IMR-90 (cell line): Measurements from ENCODE around the gene PXK.

Experiments
- CEBPB ChIP-seq: IDR thresholded peaks from 2 replicates; pipeline ENCODE4 v1.6.1; 2012; ENCODE audit warnings: low read depth, low read length, improper control_type of control experiment
- CTCF ChIP-seq: conservative IDR thresholded peaks from 2 replicates; pipeline ENCODE4 v1.5.1; 2012; ENCODE audit warnings: mild to moderate bottlenecking, low read depth, low read length, improper control_type of control experiment
- FOS ChIP-seq: fragments of 150-350 bp; IDR thresholded peaks from 2 replicates; pipeline ENCODE4 v1.6.1; 2016; ENCODE audit warnings: low read depth, low read length
- MAZ ChIP-seq: IDR thresholded peaks from 2 replicates; pipeline ENCODE4 v1.6.1; 2012; ENCODE audit warnings: low read depth, mild to moderate bottlenecking, low read length, improper control_type of control experiment, moderate library complexity, borderline replicate concordance
- POLR2A ChIP-seq: IDR thresholded peaks from 2 replicates; pipeline ENCODE4 v1.6.1; 2012; ENCODE audit warnings: mild to moderate bottlenecking, low read depth, low read length
- RAD21 ChIP-seq: IDR thresholded peaks from 2 replicates; pipeline ENCODE4 v1.6.1; 2012; ENCODE audit warnings: low read length, improper control_type of control experiment
- RCOR1 ChIP-seq: IDR thresholded peaks from 2 replicates; pipeline ENCODE4 v1.6.1; 2012; ENCODE audit warnings: mild to moderate bottlenecking, low read length, improper control_type of control experiment; ENCODE audit not compliant: insufficient replicate concordance
- RFX5 ChIP-seq: IDR thresholded peaks from 2 replicates; pipeline ENCODE4 v1.8.0; 2012; ENCODE audit warnings: low read depth, mild to moderate bottlenecking, low read length, moderate library complexity

- no peak for TF ChIP-seq POLR2A
- TF ChIP-seq MAZ, result no peak
- TF ChIP-seq FOS, result no peak
- no peak for TF ChIP-seq RAD21
- TF ChIP-seq CEBPB, result no peak
- no peak for TF ChIP-seq CTCF
- TF ChIP-seq RCOR1, result no peak
- TF ChIP-seq RFX5, result no peak
These were observed 33.6 kb upstream of the PXK start for GRCh38 chr3:58299075-58299474.
